Measurements from ENCODE around the gene SLC9A3.

- TF ChIP-seq, protein P1, sequence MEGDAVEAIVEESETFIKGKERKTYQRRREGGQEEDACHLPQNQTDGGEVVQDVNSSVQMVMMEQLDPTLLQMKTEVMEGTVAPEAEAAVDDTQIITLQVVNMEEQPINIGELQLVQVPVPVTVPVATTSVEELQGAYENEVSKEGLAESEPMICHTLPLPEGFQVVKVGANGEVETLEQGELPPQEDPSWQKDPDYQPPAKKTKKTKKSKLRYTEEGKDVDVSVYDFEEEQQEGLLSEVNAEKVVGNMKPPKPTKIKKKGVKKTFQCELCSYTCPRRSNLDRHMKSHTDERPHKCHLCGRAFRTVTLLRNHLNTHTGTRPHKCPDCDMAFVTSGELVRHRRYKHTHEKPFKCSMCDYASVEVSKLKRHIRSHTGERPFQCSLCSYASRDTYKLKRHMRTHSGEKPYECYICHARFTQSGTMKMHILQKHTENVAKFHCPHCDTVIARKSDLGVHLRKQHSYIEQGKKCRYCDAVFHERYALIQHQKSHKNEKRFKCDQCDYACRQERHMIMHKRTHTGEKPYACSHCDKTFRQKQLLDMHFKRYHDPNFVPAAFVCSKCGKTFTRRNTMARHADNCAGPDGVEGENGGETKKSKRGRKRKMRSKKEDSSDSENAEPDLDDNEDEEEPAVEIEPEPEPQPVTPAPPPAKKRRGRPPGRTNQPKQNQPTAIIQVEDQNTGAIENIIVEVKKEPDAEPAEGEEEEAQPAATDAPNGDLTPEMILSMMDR (IDR thresholded peaks at IDR 0.05) = no peak
- TF ChIP-seq ZFX (IDR thresholded peaks at IDR 0.05; ENCODE audit: borderline replicate concordance) = no peak
Observed at GRCh38 chr5:465591-466403, 58.5 kb downstream of the SLC9A3 start.

Data from 22Rv1 (cell line).